HG03342 (cell line): ENCODE data around the gene EXOC4.

Experiments used
- ATAC-seq: cut with Tn5 transposase; IDR thresholded peaks from one replicate; pipeline ENCODE4 v1.9.1; 2021; ENCODE audit warnings: mild to moderate bottlenecking, moderate library complexity; ENCODE audit not compliant: unreplicated experiment

EXOC4 gene

DNA sequence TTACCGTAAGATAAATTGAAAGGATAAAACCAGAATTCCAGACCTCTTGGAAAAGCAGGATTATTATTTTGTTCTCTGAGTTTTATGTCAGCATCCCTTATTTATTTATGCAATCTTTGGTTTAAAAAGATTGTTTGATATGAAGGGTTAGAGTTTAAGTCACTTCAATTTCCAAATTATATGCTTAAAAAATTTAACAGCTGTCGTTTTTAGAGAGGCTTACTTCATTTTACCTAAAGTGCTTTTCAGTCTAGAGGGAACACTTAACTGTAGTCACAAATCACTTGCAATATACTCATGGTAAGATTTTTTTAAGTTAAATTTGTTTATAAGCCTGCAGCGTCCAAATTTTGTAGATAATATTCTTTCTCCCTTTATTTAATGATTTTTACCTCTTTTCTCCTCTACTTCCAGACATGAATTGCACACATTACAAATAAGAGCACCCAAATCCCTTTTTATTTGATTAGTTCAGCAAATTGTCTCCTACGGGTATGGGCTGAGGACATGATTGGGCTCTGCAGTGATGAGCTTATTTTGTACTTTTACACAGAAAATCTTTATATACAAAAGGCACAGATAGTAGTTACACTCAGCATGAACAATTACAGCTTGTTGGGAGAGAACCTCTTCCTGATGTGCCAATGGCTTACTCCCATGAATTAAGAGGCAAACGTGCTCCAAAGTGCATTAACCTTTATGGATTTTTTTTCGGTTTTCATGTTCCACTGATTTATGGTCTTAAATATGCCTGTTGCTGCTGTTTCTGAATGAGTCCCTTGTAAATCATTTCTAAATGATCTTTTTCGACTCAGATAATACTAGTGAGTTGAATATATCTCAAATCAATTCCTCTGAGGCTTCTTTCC, 555.0 kb downstream of the EXOC4 start:
- ATAC-seq: no peak

DNA sequence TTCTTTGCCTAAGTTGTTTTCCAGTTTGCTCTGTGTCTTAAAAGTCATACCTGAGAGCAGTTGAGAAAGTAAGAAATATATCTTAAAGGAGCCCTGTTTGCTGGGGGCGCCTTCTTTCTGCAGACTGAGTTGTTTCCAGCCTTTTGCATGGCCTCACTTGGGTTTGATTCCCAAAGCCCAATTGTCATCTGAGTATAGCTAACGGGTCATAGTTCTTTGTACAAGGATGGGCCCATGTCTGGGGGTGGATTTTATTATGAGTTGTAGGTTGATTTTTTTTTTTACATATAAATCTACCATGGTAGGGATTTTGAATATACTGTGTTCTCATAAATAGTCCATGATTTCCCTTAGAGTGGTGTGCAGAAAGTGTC, 555.6 kb downstream of the EXOC4 start:
- ATAC-seq: no peak

DNA sequence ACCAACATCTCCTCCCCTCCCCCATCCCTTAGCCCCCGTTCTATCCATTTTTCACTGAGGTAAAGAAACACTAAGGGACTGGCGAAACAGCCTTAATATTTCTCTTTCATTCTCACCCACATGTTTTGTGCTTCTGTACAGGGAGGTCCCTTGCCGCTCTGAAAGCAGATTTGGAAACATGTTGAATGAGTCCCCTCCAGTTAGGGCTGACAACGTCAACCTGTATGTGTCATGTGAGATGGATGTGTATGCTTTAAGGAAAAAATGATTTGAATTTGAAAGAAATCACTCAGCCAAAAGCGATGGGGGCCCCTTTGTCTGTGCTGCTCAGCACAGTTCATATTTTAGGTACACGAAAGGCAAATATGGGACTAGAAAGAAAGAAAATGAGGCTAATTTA, 560.0 kb downstream of the EXOC4 start:
- no peak for ATAC-seq

DNA sequence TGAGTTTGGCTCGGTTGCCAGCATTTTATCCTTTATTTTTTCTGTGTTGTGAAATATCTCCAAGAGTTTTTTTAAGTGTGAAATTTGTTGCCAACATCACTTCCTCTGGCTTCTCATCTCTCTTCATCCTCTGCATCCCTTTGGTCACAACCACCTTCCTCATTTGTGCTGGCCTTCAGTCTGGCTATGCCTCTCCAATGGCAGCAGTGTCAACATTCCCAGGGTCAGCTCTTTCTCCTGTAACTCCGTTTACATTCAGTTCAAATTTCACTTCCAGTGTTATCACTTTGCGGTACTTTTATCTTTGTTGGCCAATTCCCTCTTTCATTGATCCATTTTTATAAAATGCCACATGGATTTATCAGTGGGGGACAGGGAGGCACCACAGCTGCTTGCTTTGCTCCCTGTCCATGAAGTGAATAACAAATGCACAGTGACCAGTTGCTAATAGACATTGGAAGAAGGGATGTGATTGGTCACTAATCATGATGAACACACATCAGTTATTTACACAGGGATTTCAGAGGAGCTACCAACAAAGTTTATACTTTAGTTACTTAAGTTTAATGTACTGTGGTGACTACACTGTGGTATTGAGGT, 562.8 kb downstream of the EXOC4 start:
- ATAC-seq: no peak

DNA sequence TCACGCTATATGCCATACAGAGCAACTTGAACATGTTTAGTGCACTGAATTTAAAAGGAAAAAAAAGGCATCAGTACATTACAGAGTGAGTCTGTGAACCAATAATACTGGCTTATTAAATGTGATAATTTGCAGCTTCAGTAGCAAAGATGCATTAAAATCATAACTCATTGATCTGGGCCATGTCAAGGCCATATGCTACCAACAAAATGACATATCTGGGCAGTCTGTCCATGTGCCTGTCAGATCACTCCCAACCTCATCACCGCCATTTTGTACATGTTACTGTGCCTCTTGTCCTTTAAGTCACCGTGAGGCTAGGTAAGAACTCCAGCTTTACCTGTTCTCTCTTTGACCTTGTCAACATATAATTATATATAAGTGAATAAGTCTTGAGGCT, 566.8 kb downstream of the EXOC4 start:
- no peak for ATAC-seq

DNA sequence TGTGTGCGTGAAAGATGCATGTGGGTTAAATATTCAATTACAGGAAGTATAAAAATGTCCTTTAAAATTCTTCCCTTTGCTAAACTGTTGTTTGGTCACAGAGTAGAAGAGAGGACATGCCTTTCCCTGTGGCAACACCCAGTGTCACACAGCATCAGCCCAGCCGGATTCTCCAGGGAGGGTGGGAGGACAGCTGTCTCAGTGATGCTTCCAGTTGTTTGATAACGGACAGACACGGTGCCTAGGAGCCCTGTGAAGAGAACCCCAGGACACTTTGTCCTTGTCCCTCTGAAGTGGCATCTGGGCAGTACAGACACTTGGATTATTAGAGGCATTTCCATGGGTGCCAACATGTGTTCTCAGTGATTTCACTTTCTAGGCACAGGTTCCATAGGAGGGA, 567.7 kb downstream of the EXOC4 start:
- no peak for ATAC-seq

DNA sequence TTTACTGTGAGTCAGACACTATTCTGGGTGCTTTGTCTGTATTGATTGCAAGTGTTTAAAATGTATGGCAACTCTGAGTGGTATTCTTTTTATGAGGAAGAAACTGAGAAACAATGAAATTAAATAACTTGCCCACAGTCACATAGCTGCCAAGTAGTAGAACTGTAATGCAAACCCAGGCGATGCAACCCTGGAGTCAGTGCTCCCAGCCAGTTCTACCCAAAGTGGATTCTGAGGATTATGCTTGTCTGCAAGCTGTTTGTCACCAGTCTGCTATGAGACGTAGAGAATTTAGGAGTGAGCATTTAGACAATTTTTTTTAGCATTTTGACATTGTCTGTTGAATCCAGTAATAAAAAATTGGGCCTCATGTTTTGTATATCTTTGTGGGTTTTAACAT, 568.3 kb downstream of the EXOC4 start:
- no peak for ATAC-seq

DNA sequence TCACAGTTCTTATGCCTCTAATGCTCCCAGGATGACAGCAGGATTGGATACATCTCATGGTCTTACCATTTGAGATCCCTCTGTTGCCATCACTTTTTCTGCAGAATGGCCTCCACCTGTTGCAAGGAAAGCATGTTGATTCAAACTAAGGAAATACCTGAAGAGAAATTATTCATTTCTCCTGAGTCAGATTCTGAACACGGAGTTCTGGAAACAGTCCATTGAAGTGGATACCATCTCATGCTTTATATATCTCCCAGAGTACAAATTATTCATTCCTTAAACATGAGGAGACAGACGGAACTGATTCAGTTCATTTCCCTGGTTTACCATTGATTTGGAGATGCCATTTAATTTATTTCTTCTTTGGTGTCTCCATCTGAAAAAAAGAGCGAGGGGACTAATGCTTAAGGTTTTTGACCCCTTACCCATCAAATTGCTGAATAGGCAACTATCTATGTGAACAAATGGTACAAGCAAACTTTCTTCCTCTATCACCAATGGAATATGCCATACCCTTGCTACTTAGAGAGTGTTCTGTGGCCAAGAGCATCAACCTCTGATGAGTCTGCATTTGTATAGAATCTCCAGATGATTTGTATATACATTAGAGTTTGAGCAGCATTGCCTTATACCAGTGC, 569.2 kb downstream of the EXOC4 start:
- ATAC-seq: no peak

DNA sequence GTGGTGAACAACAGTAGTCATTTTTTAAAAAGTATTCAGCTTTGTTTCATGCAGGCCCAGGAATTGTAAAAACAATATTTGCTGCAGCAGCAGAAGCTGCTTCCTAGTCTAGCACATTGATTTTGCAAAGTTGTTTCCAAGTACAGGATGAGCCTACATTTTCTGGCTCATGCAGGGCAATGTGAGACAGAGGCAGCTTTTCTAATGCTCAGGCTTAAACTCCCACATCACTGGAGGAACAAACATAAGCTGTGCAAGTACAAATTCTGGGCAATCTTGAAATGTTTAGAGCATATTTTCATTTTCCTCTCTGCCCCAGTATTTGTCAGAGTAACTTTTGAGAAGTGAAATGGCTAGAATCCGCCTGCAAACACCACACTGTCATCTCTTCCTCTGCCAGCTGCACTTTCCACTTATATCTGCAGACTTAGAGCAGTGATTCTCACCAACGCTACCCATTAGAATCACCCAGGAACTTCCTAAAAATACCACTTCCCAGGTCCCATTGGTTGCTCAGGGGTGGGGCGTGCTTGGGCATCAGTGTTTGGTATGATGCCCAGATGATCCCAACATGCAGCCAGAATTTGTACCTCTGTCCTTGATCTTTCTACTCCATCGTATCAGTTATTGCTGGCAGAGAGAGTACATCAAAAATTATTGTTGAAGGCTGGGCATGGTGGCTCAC, 570.1 kb downstream of the EXOC4 start:
- no peak for ATAC-seq

DNA sequence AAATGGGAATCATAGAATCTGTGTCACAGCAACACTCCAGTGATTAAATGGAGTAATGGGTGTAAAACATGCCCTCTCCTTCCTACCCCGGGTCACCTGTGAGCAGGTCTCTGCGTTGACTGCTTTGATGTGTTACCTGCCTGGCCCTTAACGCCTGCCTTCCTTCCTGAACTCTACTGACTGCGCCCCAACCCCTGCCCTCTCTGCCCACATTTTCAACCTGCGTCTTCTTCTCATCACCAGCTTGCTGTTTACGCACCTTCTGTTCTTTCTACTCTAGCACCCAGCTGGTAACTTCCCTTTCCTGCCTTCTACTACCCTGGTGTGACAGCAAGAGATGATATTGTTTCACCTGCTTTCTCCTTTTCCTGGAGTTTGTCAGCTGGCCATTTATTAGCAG, 571.3 kb downstream of the EXOC4 start:
- ATAC-seq: no peak

DNA sequence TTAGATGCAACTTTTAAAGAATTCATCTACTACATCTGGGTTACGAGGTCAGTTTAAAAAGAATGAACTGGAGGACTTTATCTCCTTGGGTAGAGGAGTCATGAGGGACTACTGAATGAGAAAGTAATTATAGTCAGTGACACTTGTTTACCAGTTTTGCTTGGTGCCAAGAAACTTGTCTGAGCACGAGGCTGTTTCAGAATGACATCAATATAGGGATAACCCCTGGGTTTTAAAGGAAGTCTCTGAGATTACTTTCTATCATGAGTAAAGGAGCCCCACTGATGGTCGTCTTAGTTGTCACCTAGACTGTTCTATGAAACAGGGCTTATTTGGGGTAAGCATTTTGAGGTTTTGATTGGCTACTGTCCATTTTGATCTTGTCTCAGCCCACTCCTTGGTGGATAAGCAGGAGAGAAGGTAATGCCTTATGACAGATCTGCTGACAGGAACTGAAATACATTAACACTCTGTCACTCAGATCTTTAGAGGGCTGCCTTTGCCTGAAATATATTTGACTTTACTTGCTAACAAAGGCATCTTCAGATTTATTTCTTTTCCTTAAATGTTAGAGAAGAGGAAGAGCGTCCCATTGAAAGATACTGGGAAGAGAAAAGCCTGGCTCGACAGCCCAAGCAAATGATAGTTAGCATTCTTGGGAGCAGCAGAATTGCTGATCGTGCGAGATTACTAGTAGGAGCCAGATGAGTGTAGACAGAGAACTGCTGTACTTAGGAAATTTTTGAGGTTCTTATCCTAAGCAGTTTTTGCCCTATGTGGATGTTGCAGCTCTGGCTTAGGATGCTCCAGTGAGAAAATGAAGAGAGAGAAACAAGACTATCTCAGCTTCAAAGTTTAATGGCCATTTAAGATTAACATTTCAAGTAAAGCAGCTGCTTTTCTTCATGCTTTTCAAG, 575.1 kb downstream of the EXOC4 start:
- ATAC-seq: no peak

DNA sequence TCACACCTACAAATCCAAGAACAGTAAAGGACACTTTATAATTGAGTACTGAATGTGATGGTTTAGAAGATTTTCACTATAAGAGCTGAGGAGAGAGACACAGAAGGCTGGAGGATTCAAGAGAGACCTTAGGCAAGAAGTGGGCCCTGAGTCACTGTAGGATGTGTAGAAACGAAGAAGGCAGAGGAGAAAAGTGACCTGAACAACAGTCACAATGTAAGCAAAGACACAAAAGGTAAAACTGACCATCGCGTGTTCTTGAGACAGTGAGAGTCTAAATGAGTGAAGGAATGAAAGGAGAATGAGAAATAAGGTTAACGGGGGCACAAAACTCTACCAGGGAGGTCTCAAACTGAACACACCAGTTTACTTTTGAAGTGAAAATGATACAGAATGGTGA, 576.0 kb downstream of the EXOC4 start:
- ATAC-seq: no peak

DNA sequence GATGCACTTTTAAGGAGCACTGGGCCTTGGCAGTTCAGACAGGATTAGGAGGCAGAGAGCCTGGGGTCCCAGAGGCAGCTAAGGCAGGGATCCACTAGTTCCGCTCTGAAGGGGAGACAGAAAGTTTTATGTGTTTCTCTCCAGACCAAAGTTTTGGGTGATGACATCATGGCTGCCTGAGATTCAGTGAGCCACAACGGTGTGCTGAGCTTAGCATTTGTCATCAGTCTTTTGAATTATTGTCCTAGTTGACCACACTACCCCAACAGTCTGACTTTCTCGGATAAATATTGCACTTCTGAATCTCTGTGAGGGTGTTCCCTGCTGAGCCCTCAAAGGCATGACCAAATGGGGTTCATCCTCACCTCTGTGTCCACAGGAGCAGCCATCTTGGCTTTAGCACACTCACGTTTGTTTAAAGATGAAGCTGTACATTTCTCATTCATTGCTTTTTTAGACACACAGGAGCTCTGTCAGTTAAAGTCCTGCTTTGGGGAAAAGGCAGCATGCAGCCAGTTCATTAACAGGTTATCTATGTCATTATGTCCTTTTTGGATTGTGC, 576.5 kb downstream of the EXOC4 start:
- no peak for ATAC-seq

DNA sequence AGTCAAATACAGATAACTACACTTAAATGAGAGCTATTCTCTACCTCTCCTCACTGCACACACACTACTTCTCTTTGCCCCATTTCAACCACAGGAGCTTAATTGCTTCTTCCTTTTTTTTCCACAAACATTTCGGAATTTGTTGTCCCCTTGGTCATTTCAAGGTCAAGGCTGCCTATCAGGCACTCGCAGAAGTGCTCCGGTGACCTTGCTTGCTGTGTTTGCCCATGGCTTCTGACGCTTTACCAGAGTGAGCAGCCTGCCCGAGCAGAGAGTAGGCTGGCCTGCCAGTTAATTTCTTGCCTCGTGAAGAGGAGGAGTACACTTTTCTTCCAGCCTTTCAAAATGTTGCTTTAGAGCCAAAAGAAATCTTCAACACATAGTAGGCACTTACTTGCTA, 577.2 kb downstream of the EXOC4 start:
- ATAC-seq: no peak

DNA sequence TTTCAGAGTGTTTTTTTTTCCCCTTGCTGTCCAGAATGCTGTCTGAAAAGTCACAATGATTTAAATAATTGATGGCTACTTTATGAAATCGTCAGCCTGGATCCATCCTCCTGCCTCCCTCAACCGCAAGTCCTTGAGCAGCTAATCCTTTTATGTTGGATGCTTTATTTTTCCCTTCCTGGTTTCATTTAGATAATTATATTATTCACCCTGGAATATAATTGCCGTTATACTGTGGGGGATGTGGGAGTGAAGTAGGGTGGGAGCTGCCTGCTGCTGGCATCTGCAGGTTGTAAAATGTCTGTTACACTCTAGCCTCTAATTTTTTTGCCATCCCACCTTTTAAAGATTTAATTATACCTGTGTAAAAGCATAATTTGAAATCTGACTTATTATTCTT, 583.8 kb downstream of the EXOC4 start:
- no peak for ATAC-seq

DNA sequence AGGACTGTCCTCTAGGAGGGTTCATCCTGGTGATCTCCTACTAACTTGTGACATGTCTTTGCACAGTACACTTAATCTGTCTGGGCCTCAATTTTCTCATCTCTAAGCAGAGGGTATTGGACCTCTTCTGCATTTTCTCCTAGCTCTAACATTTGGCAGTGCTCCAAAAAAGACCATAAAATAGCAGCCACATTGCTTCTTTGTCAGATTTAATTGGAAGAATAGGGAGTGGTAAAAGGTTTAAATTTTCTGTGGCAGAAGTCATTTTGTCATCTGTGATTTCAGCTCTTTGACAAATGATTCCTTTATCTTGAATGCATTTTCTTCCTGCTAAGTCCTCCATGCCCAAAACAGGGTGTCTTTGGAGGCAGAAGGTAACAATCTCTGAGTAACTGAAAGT, 584.3 kb downstream of the EXOC4 start:
- no peak for ATAC-seq

DNA sequence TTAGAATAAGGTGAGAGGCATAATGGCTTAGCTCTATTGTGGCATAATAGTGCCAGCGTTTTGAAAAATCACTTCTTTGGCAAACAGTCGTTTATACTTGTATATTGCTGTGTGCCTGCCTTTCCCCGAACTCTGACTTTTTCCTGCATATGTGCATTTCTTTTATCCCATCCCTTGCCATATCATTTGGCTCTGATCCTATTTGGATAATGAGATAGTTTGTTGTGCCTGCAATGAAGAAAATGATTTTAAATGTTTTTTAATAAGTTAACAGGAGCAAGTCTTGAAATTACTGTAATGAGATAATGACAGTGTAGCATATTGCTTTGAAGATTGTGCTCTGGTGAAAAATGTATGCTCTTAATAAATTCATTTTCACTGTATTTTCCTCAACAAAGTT, 586.2 kb downstream of the EXOC4 start:
- no peak for ATAC-seq

DNA sequence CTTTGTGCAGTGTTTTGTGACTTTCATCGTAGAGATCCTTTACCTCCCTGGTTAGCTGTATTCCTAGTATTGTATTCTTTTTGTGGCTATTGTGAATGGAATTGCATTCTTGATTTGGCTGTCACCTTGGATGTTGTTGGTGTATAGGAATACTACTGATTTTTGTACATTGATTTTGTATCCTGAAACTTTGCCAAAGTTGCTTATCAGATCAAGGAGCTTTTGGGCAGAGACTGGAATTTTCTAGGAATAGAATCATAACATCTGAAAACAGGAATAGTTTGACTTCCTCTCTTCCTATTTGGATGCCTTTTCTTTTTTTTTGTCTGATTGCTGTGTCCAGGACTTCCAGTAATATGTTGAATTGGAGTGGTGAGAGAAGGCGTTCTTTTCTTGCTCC, 590.5 kb downstream of the EXOC4 start:
- no peak for ATAC-seq

DNA sequence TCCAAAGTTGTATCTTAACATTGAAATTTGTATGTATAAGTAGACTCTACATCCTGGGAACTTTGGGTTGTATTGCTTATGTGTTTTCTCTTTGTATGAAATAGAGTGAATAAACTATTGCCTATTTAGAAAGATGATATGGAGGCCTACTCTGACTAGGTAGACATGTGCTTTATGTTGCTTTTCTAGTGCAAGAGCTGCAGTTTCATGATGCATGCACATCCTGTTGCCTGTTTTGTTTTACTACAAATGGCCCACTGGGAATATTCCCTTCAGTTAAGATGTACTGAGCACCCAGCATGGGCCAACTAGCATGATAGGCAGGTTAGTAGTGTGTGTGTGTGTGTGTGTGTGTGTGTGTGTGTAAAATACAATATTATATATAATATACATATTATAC, 592.1 kb downstream of the EXOC4 start:
- no peak for ATAC-seq

DNA sequence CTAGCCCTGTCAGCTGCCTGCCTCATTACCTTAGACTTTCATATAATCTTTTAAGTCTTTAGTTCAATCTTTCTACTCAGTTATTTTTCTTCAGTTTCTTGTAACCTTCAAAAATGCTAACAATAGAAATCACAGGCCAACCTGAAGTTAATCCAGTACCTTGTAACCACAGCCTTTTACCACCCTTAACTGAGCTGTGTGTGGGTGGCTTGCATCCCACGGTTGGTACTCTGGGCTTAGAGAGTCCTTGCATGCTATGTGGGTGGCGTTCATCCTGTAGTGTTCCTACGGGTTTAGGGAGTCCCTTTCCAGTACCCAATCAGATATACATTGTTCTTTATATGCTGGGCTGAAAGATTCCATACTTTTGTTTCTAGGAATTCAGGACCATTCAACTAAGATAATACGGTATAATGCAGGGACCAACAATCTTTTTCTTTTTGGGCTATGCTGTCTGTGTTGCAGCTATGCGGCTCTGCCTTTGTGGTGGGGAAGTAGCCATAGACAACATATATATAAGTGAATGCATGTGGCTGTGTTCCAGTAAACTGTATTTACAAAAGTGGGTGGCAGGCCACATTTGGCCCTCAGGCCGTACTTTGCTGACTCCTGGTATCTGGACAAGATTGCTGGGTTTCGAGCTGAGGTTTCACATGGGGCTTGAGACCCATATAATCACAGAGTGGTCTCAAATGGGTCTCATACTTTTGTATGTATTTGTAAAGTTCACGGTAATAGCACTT, 593.5 kb downstream of the EXOC4 start:
- ATAC-seq: no peak
